Left lung (tissue), 10 donors: Measurements from ENCODE around the gene SBF1. TPM values are rescaled to one million over a fixed set of nuclear protein-coding genes. Genes with fewer than 3 reads are reported as not detected.

ENCODE experiments used
- ATAC-seq: fragments of 200-7000 bp; cut with Tn5 transposase; one replicate; pipeline ENCODE4 v1.9.1; 2020; ENCODE audit warnings: moderate library complexity
- DNase-seq, 4 donors: peaks; one replicate each; pipeline ENCODE4 v3.0.0-alpha.2; 2013 to 2020
- H3K27ac ChIP-seq, 2 donors: fragments of 200-600 bp; sonication (generic) in 1 of 2; one replicate each; pipeline versions ENCODE4 v1.5.0 to v1.8.0; 2020 to 2021
- H3K27me3 ChIP-seq, 2 donors: fragments of 200-600 bp; sonication (generic) in 1 of 2; one replicate each; pipeline versions ENCODE4 v1.5.0 to v1.8.0; 2020 to 2021
- H3K36me3 ChIP-seq, 2 donors: fragments of 200-600 bp; sonication (generic) in 1 of 2; one replicate each; pipeline versions ENCODE4 v1.5.0 to v1.8.0; 2020 to 2021
- H3K4me1 ChIP-seq, 2 donors: fragments of 200-600 bp; one replicate each; pipeline ENCODE4 v1.8.0; 2021
- H3K4me3 ChIP-seq, 2 donors: fragments of 200-600 bp; sonication (generic) in 1 of 2; one replicate each; pipeline versions ENCODE4 v1.5.0 to v1.8.0; 2020 to 2021; ENCODE audit warnings: mild to moderate bottlenecking in 1 of 2
- H3K9me3 ChIP-seq, 2 donors: fragments of 200-600 bp; sonication (generic) in 1 of 2; one replicate each; pipeline versions ENCODE4 v1.5.0 to v1.8.0; 2020 to 2021
- intact Hi-C, 2 donors: fragments of 100-400 bp; cut with DNase I; formaldehyde crosslinking; loops; one replicate each; pipeline versions ENCODE4 v1.11.2 to v1.14.2; 2022
- polyA plus RNA-seq, 6 donors: library from polyadenylated mRNA; unstranded; fragments of 120-200 nt; gene quantifications; one replicate each; pipeline ENCODE4 v1.2.1, GENCODE V29; 2013; ENCODE audit not compliant: insufficient read length in 6 of 6
- total RNA-seq, 2 donors: library from RNA; stranded (reverse); fragmentation: NEBNext Ultra II Directional; extraction: Animal tissue kit (Norgen Biotek cat#: 25700); gene quantifications; one replicate each; pipeline ENCODE4 v1.2.1, GENCODE V29; 2021
- TF ChIP-seq, protein P1 (sequence below), 2 donors: fragments of 200-600 bp; sonication (generic) in 1 of 2; IDR thresholded peaks; one replicate each; pipeline versions ENCODE4 v1.5.0 to v1.8.0; 2021; ENCODE audit warnings: antibody characterized with exemption in 2 of 2
- donor health status: DM: no; HTN: yes; CAD: no.
- donor health status: DM: no; HTN: no; CAD: no.

SBF1 gene
- total and polyA plus RNA-seq, 8 donors = 31.6 to 69.9 (median 41.9) TPM

DNA sequence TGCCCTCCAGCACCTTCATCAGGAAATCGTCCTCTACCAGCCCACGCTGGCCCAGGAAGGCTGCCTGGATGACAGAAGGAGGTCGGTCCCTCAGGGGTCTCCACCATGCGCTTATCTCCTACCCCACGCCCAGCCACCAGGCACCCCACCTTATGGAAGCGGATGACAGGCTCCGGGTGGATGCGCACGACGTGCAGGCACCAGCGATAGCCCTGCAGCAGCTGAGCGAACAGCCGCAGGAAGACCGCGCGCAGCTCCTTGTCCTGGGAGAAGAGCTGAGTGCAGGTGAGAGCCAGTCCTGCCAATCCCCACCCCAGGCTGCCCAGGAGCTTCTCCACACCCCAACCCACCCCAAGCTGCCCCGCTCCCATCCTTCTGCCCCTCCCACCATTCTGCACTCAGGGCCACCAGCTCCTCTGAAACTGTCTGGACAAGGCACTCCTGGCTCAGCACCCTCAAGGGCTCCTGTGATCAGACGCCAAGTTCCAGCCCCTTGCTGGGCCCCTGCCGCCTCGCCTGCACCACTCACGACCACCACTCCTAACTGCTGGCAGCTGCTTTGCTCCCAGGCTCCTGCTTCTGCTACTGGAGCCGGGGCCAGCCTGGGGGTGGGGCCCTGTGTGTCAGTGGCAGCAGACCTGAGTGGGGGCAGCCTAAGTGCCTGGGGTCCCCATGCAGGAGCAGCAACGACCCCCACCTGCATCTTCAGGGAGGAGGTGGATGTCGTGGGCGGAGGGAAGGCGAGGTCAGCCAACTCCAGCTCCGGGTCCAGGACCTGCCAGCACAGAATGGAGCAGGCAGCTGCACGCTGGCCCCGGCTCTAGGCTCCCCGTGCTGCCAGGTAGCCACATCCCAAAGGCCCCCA lies 9.5 kb downstream of the SBF1 start:
- TF ChIP-seq, protein P1, sequence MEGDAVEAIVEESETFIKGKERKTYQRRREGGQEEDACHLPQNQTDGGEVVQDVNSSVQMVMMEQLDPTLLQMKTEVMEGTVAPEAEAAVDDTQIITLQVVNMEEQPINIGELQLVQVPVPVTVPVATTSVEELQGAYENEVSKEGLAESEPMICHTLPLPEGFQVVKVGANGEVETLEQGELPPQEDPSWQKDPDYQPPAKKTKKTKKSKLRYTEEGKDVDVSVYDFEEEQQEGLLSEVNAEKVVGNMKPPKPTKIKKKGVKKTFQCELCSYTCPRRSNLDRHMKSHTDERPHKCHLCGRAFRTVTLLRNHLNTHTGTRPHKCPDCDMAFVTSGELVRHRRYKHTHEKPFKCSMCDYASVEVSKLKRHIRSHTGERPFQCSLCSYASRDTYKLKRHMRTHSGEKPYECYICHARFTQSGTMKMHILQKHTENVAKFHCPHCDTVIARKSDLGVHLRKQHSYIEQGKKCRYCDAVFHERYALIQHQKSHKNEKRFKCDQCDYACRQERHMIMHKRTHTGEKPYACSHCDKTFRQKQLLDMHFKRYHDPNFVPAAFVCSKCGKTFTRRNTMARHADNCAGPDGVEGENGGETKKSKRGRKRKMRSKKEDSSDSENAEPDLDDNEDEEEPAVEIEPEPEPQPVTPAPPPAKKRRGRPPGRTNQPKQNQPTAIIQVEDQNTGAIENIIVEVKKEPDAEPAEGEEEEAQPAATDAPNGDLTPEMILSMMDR (IDR thresholded peaks at IDR 0.05) = no peak
- Histone ChIP-seq H3K4me1 (peaks cover 4 to 13% of the 10 kb centered on the region in 2 donors), H3K27me3 (no peaks in the 10 kb centered on the region), H3K4me3 (no peak overlapping the region), H3K27ac (no peak overlapping the region), H3K36me3 (peaks cover 0 to 80% of the 10 kb centered on the region in 2 donors), H3K9me3 (no peaks in the 10 kb centered on the region)
- ATAC-seq (no peak), DNase-seq (peak in 1 of 4 donors; percentile 64)
- intact Hi-C loops = no loop called here

DNA sequence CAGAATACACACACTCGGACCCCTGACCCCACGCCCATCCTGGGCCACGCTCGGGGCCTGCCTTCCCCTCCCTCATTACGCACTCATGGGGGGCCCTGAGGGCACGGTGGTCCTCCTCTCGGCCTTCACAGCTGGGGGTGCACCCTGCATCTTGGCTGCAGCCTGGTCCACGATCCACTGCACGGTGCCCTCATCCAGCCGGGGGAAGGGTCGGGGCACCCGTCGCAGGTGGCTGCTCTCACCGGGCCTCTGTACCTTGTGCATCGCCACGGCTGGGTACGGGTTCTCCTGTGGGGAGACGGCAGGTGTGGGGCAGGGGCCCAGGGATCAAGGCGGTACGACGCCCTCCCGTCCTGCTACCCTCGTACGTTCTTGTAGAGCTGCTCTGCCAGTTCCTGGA lies 10.4 kb downstream of the SBF1 start:
- DNase-seq (no peak), ATAC-seq (no peak)
- Histone ChIP-seq H3K9me3 (no peaks in the 10 kb centered on the region), H3K4me3 (no peak overlapping the region), H3K4me1 (peaks cover 0 to 4% of the 10 kb centered on the region in 2 donors), H3K27me3 (no peaks in the 10 kb centered on the region), H3K27ac (no peak overlapping the region), H3K36me3 (peaks cover 0 to 89% of the 10 kb centered on the region in 2 donors)
- intact Hi-C loops = no loop called here
- TF ChIP-seq, protein P1 (IDR thresholded peaks at IDR 0.05) = no peak

DNA sequence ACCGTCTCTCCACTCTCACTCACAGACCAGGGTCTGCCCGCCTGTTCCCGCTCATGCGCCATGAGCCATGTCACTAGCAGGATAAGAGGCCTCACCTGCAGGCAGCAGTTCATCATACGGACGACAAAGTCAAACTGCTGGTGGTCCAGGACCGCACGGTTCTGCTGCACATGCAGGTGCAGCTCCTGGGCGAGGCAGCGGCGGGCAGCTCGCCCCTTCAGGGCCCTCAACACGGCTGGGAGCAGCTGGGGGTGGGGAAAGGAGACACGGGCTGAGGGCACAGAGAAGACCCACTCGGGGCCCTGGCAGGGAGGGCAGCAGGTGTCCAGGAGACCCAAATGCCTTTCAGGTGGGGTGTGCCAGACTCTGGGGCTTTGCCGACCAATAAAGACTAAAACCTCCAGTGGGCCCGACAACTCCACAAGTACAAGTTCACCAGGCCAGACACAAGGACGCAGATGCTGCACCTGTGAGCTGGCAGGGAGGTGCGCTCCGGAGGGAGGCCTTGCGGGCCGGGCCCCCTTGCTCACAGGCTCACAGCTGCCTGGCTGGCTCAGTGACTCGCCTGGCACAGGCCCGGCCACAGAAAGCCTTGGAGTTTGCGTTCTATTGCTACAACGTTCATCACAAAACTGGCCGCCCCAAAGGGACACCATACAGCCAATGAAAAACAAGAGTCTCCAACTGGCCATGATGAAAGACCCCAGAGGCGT lies 11.5 kb downstream of the SBF1 start:
- no peaks in the 10 kb centered on the region for H3K9me3 ChIP-seq
- TF ChIP-seq, protein P1 (IDR thresholded peaks at IDR 0.05) = no peak
- DNase-seq = no peak
- H3K27me3 ChIP-seq = no peaks in the 10 kb centered on the region
- intact Hi-C loops = no loop called here
- no peaks in the 10 kb centered on the region for H3K4me1 ChIP-seq
- no peak for ATAC-seq
- no peak overlapping the region for H3K27ac ChIP-seq
- H3K4me3 ChIP-seq = no peak overlapping the region
- H3K36me3 ChIP-seq = peaks cover 0 to 100% of the 10 kb centered on the region in 2 donors

DNA sequence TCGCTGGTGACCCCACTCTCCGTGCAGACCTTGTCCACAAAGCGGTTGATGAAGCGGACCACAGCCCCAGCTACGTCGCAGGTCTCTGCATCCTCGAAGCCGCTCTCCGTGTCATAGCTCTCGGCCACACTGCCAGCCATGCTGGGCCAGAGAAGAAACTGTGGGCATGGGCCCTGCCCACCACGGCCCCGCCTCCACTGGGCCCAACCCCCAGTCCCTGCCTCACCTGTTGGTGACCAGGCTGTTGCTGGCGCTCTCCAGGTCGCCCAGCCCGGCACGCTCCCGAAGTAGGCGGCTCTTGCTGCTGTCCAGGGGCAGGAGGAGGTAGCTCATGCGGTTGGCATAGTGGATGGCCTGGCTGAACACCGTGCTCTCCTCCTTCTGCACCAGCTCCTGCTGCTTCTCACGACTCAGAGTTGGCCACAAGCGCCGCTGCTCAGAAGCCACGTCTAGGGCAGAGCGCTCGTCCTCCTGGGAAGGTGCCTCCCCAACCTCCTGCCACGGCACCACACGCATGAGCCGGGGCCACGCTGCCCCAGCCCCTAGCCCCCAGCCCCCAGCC lies 12.8 kb downstream of the SBF1 start:
- H3K4me1 ChIP-seq = no peaks in the 10 kb centered on the region
- H3K27ac ChIP-seq = no peak overlapping the region
- peaks cover 0 to 100% of the 10 kb centered on the region in 2 donors for H3K36me3 ChIP-seq
- H3K27me3 ChIP-seq = no peaks in the 10 kb centered on the region
- DNase-seq (no peak), ATAC-seq (no peak)
- intact Hi-C loops = no loop called here
- TF ChIP-seq, protein P1 (IDR thresholded peaks at IDR 0.05) = no peak
- no peak overlapping the region for H3K4me3 ChIP-seq
- H3K9me3 ChIP-seq = no peaks in the 10 kb centered on the region

DNA sequence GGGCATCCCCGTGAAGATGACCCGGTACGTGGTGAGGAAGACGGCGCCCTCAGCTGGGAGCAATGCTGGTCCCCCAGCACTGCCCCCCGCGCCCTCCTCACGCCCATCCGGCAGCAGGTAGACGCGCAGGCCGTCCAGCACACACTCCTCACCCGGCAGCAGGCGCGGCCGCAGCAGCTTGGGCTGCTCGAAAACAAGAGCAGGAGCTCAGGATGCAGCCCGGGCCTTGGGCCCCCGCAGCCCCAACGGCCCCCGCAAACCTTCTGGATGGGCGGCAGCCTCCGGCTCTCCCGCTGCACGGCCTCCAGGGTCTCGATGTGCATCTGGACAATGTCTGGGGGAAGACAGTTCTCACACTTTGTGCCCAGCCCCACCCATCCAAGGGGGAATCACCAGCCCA lies 13.3 kb downstream of the SBF1 start:
- no peak for ATAC-seq
- no peak for DNase-seq
- H3K27me3 ChIP-seq = no peaks in the 10 kb centered on the region
- no peaks in the 10 kb centered on the region for H3K9me3 ChIP-seq
- H3K27ac ChIP-seq = no peak overlapping the region
- intact Hi-C loops = no loop called here
- TF ChIP-seq, protein P1 (IDR thresholded peaks at IDR 0.05) = no peak
- H3K36me3 ChIP-seq = peaks cover 0 to 100% of the 10 kb centered on the region in 2 donors
- no peak overlapping the region for H3K4me3 ChIP-seq
- H3K4me1 ChIP-seq = no peaks in the 10 kb centered on the region
